Fibroblast of villous mesenchyme (primary cell): Measurements from ENCODE around the gene PARN. TPM values are rescaled to one million over a fixed set of nuclear protein-coding genes. Genes with fewer than 3 reads are reported as not detected.

ENCODE experiments used
- DNase-seq: peaks from one replicate; pipeline ENCODE4 v3.0.0-alpha.2; 2010; ENCODE audit warnings: low read depth
- H3K4me3 ChIP-seq: 2 replicates; pipeline ENCODE4 v1.5.1; 2011; ENCODE audit warnings: low read depth, mild to moderate bottlenecking, low read length
- total RNA-seq: library from RNA; depleted of rRNA; stranded (reverse); fragments of >200 nt; gene quantifications from 2 replicates; pipeline ENCODE4 v1.2.3, GENCODE V29; 2012
- TF ChIP-seq, protein P1 (sequence below): IDR thresholded peaks from 2 replicates; pipeline ENCODE4 v1.5.1; 2012; ENCODE audit warnings: low read depth, mild to moderate bottlenecking, low read length; ENCODE audit not compliant: insufficient read depth

The PARN gene
- total RNA-seq, 1 donor, result 35.4 TPM

DNA sequence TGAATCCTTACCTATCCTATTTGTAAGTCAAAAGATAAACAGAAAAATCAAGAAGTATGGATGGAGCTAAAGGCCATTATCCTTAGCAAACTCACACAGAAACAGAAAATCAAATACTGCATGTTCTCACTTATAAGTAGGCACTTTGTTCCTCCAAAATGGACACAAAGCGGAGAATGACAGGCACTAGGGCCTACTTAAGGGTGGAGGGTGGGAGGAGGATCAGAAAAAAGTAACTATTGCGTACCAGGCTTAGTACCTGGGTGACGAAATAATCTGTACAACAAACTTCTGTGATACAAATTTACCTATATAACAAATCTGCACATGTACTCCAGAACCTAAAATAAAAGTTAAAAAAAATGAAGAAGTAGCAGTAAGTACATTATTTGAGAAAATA, 164.3 kb downstream of the PARN start:
- TF ChIP-seq, protein P1, sequence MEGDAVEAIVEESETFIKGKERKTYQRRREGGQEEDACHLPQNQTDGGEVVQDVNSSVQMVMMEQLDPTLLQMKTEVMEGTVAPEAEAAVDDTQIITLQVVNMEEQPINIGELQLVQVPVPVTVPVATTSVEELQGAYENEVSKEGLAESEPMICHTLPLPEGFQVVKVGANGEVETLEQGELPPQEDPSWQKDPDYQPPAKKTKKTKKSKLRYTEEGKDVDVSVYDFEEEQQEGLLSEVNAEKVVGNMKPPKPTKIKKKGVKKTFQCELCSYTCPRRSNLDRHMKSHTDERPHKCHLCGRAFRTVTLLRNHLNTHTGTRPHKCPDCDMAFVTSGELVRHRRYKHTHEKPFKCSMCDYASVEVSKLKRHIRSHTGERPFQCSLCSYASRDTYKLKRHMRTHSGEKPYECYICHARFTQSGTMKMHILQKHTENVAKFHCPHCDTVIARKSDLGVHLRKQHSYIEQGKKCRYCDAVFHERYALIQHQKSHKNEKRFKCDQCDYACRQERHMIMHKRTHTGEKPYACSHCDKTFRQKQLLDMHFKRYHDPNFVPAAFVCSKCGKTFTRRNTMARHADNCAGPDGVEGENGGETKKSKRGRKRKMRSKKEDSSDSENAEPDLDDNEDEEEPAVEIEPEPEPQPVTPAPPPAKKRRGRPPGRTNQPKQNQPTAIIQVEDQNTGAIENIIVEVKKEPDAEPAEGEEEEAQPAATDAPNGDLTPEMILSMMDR, result no peak
- no peak for DNase-seq
- H3K4me3 ChIP-seq, result no peak overlapping the region

DNA sequence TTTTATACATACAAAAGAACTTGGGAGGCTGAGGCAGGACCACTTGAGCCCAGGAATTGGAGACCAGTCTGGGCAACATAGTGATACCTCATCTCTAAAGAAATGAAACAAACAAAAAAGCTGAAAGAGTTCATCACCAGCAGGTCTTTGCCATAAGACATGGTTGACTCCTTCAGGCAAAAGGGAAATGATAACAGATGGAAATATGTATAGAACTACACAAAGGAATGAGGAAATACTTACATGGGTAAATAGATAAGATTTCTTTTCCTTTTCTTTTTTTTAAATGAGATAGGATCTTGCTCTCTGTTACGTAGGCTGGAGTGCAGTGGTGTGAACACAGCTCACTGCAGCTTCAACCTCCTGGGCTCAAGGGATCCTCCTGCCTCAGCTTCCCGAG, 165.3 kb downstream of the PARN start:
- no peak for DNase-seq
- H3K4me3 ChIP-seq, result no peak overlapping the region
- TF ChIP-seq, protein P1, result no peak

DNA sequence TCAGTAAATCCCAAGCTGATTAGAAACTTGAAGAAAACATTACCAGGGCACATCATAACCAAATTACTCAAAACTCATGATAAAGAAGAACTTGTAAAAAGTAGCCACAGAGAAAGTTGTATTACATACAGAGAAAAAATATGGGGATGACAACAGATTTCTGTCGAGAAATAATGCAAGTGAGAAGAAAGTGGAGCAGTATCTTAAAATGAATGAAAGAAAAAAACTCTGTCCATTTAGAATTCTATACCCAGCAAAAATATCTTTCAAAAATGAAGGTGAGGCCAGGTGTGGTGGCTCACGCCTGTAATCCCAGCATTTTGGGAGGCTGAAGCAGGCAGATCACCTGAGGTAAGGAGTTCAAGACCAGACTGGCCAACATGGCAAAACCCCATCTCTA, 165.9 kb downstream of the PARN start:
- no peak for DNase-seq
- TF ChIP-seq, protein P1, result no peak
- H3K4me3 ChIP-seq, result no peak overlapping the region

DNA sequence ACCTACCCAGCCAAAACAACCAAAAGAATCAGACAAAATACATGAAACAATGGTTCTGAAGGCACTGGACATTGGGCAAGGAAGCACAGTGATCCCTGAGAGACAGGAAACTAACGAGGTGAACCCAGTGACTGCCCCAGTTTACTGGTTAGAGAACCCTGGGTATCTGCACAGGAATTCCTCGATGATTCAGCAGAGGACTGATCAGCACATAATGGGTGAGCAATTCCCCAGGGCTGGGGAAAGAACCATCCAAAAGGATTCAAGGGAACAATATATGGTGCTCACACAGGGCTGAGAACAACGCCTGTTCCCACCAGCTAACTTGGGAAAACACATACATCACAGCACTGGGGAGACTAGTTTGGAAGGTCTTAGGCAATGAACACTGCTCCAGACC, 167.2 kb downstream of the PARN start:
- TF ChIP-seq, protein P1, result no peak
- H3K4me3 ChIP-seq, result no peak overlapping the region
- no peak for DNase-seq

DNA sequence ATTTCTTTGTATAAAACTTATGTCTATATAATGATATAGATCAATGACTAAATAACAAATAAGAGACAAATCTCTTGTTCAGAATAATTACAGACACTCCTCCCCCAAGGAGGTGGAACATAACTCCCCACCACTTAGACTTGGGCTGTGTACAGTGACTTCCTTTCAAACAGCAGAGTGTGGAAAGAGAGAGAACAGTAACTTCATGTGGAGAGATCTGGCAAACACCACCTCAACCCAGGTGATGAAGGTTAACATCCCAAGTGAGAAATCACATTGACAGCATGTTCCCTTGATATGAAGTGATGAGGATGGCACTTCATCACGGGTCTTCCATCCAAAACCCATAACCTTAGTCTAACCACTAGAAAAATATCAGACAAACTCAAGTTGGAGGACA, 169.3 kb downstream of the PARN start:
- TF ChIP-seq, protein P1, result no peak
- no peak overlapping the region for H3K4me3 ChIP-seq
- DNase-seq, result no peak

DNA sequence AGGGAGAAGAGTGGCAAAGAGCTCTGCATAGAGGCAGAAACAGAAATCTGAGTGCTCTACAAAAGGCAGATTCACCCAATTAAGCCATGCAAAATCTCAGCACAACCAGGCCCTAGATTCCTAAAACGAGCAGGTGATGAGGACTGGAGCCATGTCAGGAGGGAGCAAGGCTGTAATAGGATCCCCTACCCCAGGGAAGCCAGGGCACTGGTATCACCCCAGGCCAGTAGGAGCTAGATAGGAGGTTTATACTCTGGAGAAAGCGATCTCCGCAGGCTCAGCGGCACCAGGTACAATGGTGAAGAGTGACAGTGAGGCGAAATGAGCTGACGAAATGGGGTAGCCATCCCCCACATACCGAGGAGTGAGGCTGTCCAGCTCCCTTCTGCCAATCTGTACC, 171.5 kb downstream of the PARN start:
- DNase-seq, result no peak
- TF ChIP-seq, protein P1, result no peak
- no peak overlapping the region for H3K4me3 ChIP-seq

DNA sequence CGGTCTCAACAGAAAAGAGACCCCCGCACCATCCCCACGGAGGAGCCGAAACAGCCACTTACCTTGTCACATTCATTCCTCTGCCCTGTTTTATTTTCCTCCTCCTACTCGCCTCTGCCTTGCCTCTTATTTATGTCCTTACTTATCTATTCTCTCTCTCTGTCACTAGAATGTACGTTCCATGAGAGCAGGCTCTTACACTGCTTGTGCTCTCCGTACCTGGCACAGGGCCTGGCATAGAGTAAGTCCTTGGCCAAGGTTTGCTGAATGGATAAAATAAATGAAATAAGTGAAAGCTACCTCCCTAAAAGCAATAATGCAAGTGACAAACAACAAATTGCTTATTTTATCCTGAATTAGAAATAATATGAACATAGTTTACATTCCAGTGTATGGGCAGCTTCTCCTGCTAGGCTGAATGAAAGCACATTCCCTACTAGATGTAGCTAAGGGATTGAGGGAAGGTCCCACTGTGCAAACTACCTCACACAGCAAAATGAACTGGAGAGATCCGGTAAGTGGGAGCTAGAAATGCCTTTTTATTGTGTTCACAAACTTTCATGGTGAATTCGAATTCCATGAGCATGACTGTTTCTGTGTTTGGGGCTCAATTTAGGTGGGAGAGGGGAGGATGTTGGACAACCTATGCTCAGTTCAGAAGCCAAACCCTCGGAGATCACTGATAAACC, 173.1 kb downstream of the PARN start:
- TF ChIP-seq, protein P1, result no peak
- no peak for DNase-seq
- H3K4me3 ChIP-seq, result no peak overlapping the region
